Measurements from ENCODE around the gene DPEP1.

GRCh38 chr16:89600427-89600826, 13.0 kb upstream of the DPEP1 start:
- TF ChIP-seq CTCF (IDR thresholded peaks at IDR 0.05 in 8 of 11, conservative IDR thresholded peaks at IDR 0.05 in 3 of 11) (no peak), POLR2AphosphoS5 (IDR thresholded peaks at IDR 0.05) (no peak), POLR2A (IDR thresholded peaks at IDR 0.05) (no peak)

Data from spleen (tissue), 7 donors.